HEK293 (cell line): Measurements from ENCODE around the gene AMOTL2.

ENCODE experiments used
- CTCF ChIA-PET: fragments of 350-600 bp; formaldehyde crosslinking; extraction: SDS; loops from one replicate; lab custom pipeline; 2021; ENCODE audit warnings: antibody characterized with exemption; lab: Yijun Ruan, JAX
- POLR2A ChIA-PET: fragments of 300-600 bp; formaldehyde crosslinking; extraction: SDS; loops from one replicate; lab custom pipeline; 2020; ENCODE audit warnings: antibody characterized with exemption, inconsistent platforms; lab: Yijun Ruan, JAX
- H3K27ac ChIP-seq: fragments of 200-500 bp; sonication (Bioruptor generic); 2 replicates; pipeline ENCODE4 v1.5.1; 2014; ENCODE audit warnings: low read depth, low read length, control low read depth, inconsistent platforms; ENCODE audit errors: extremely low read depth
- H3K36me3 ChIP-seq, 2 experiments: fragments of 200-500 bp in 1 of 2; sonication (Bioruptor generic) in 1 of 2; 1 replicate in 1 of 2; 2 replicates in 1 of 2; pipeline ENCODE4 v1.5.1; 2014 to 2017; ENCODE audit warnings: inconsistent platforms in 2 of 2, low read length in 2 of 2; ENCODE audit not compliant: control insufficient read depth in 2 of 2, insufficient read depth in 1 of 2
- H3K4me1 ChIP-seq: fragments of 200-500 bp; sonication (Bioruptor generic); 2 replicates; pipeline ENCODE4 v1.5.1; 2014; ENCODE audit warnings: mild to moderate bottlenecking, low read length, inconsistent platforms; ENCODE audit not compliant: control insufficient read depth, insufficient read depth
- H3K4me3 ChIP-seq: 2 replicates; pipeline ENCODE4 v1.5.1; 2011; ENCODE audit warnings: low read depth, mild to moderate bottlenecking, control low read depth, low read length, moderate library complexity
- H3K9me3 ChIP-seq: fragments of 200-500 bp; sonication (Bioruptor generic); 2 replicates; pipeline ENCODE4 v1.5.1; 2014; ENCODE audit warnings: low read depth, low read length, inconsistent platforms; ENCODE audit not compliant: control insufficient read depth, insufficient read depth
- KLF9 ChIP-seq: fragments of 450-650 bp; formaldehyde crosslinking; IDR thresholded peaks from 2 replicates; pipeline ENCODE4 v1.5.1; 2016; ENCODE audit warnings: missing biosample characterization, missing genetic modification characterization, low read depth
- PRDM2 ChIP-seq: fragments of 450-650 bp; formaldehyde crosslinking; IDR thresholded peaks from 2 replicates; pipeline ENCODE4 v1.5.1; 2016; ENCODE audit warnings: missing biosample characterization, missing genetic modification characterization, borderline replicate concordance
- RBAK ChIP-seq: fragments of 450-650 bp; formaldehyde crosslinking; IDR thresholded peaks from 2 replicates; pipeline ENCODE4 v1.5.1; 2016; ENCODE audit warnings: missing biosample characterization, missing genetic modification characterization
- SCRT1 ChIP-seq: fragments of 450-650 bp; formaldehyde crosslinking; IDR thresholded peaks from 2 replicates; pipeline ENCODE4 v1.5.1; 2016; ENCODE audit warnings: missing biosample characterization, missing genetic modification characterization, borderline replicate concordance
- ZBTB6 ChIP-seq: fragments of 450-650 bp; formaldehyde crosslinking; IDR thresholded peaks from 2 replicates; pipeline ENCODE4 v1.5.1; 2017; ENCODE audit warnings: missing biosample characterization, missing genetic modification characterization
- ZNF132 ChIP-seq: fragments of 450-650 bp; formaldehyde crosslinking; IDR thresholded peaks from 2 replicates; pipeline ENCODE4 v1.5.1; 2017; ENCODE audit warnings: missing biosample characterization, missing genetic modification characterization, borderline replicate concordance
- ZNF140 ChIP-seq: fragments of 450-650 bp; formaldehyde crosslinking; IDR thresholded peaks from 2 replicates; pipeline ENCODE4 v1.5.1; 2016; ENCODE audit warnings: missing biosample characterization, missing genetic modification characterization
- ZNF2 ChIP-seq: fragments of 450-650 bp; formaldehyde crosslinking; IDR thresholded peaks from 2 replicates; pipeline ENCODE4 v1.5.1; 2016; ENCODE audit warnings: missing biosample characterization, missing genetic modification characterization
- ZNF214 ChIP-seq: fragments of 450-650 bp; formaldehyde crosslinking; IDR thresholded peaks from 2 replicates; pipeline ENCODE4 v1.5.1; 2017; ENCODE audit warnings: missing biosample characterization, mild to moderate bottlenecking, missing genetic modification characterization, borderline replicate concordance
- ZNF341 ChIP-seq: fragments of 450-650 bp; formaldehyde crosslinking; IDR thresholded peaks from 2 replicates; pipeline ENCODE4; 2016; ENCODE audit warnings: low read depth, missing biosample characterization, missing genetic modification characterization
- ZNF350 ChIP-seq: fragments of 450-650 bp; formaldehyde crosslinking; IDR thresholded peaks from 2 replicates; pipeline ENCODE4 v1.5.0; 2017; ENCODE audit warnings: missing biosample characterization, mild to moderate bottlenecking, missing genetic modification characterization
- ZNF398 ChIP-seq: fragments of 450-650 bp; formaldehyde crosslinking; IDR thresholded peaks from 2 replicates; pipeline ENCODE4 v1.5.1; 2017; ENCODE audit warnings: missing biosample characterization, missing genetic modification characterization
- ZNF404 ChIP-seq: fragments of 450-650 bp; formaldehyde crosslinking; IDR thresholded peaks from 2 replicates; pipeline ENCODE4 v1.5.1; 2017; ENCODE audit warnings: missing biosample characterization, missing genetic modification characterization
- ZNF423 ChIP-seq: fragments of 450-650 bp; formaldehyde crosslinking; IDR thresholded peaks from 2 replicates; pipeline ENCODE4 v1.5.1; 2016; ENCODE audit warnings: missing biosample characterization, missing genetic modification characterization
- ZNF558 ChIP-seq: fragments of 450-650 bp; formaldehyde crosslinking; IDR thresholded peaks from 2 replicates; pipeline ENCODE4 v1.5.1; 2016; ENCODE audit warnings: missing biosample characterization, missing genetic modification characterization
- ZNF561 ChIP-seq: fragments of 450-650 bp; IDR thresholded peaks from 2 replicates; pipeline ENCODE4 v1.5.1; 2018; ENCODE audit warnings: missing biosample characterization, missing genetic modification characterization, borderline replicate concordance
- ZNF658 ChIP-seq: fragments of 450-650 bp; formaldehyde crosslinking; IDR thresholded peaks from 2 replicates; pipeline ENCODE4; 2016; ENCODE audit warnings: missing biosample characterization, missing genetic modification characterization
- ZNF76 ChIP-seq: fragments of 450-650 bp; formaldehyde crosslinking; IDR thresholded peaks from 2 replicates; pipeline ENCODE4; 2016; ENCODE audit warnings: low read depth, missing biosample characterization, missing genetic modification characterization, borderline replicate concordance
- ZNF768 ChIP-seq: fragments of 450-650 bp; formaldehyde crosslinking; IDR thresholded peaks from 2 replicates; pipeline ENCODE4 v1.5.1; 2018; ENCODE audit warnings: missing biosample characterization, mild to moderate bottlenecking, missing genetic modification characterization
- ZSCAN30 ChIP-seq: fragments of 450-650 bp; IDR thresholded peaks from 2 replicates; pipeline ENCODE4 v1.5.1; 2018; ENCODE audit warnings: missing biosample characterization, mild to moderate bottlenecking, missing genetic modification characterization, moderate library complexity
- TF ChIP-seq, protein P1 (sequence below): fragments of 450-650 bp; formaldehyde crosslinking; IDR thresholded peaks from 2 replicates; pipeline ENCODE4 v1.5.1; 2016; ENCODE audit warnings: missing biosample characterization, missing genetic modification characterization
- TF ChIP-seq, protein P2 (sequence below): fragments of 450-650 bp; formaldehyde crosslinking; IDR thresholded peaks from 2 replicates; pipeline ENCODE4 v1.5.1; 2016; ENCODE audit warnings: missing biosample characterization, missing genetic modification characterization

AMOTL2 gene

GRCh38 chr3:134378384-134378783 is 4.1 kb upstream of the AMOTL2 start (continued):
- TF ChIP-seq ZBTB6 (tag by site-specific recombination) (no peak), ZSCAN30 (tag by site-specific recombination) (0 out of 2 replicates have a peak, but pooled peaks have one; percentile 39), ZNF561 (tag by site-specific recombination) (no peak), KLF9 (no peak), ZNF398 (tag by site-specific recombination) (no peak)
- TF ChIP-seq, protein P1, sequence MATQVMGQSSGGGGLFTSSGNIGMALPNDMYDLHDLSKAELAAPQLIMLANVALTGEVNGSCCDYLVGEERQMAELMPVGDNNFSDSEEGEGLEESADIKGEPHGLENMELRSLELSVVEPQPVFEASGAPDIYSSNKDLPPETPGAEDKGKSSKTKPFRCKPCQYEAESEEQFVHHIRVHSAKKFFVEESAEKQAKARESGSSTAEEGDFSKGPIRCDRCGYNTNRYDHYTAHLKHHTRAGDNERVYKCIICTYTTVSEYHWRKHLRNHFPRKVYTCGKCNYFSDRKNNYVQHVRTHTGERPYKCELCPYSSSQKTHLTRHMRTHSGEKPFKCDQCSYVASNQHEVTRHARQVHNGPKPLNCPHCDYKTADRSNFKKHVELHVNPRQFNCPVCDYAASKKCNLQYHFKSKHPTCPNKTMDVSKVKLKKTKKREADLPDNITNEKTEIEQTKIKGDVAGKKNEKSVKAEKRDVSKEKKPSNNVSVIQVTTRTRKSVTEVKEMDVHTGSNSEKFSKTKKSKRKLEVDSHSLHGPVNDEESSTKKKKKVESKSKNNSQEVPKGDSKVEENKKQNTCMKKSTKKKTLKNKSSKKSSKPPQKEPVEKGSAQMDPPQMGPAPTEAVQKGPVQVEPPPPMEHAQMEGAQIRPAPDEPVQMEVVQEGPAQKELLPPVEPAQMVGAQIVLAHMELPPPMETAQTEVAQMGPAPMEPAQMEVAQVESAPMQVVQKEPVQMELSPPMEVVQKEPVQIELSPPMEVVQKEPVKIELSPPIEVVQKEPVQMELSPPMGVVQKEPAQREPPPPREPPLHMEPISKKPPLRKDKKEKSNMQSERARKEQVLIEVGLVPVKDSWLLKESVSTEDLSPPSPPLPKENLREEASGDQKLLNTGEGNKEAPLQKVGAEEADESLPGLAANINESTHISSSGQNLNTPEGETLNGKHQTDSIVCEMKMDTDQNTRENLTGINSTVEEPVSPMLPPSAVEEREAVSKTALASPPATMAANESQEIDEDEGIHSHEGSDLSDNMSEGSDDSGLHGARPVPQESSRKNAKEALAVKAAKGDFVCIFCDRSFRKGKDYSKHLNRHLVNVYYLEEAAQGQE = no peak
- TF ChIP-seq, all 188 proteins: peak for 4

DNA sequence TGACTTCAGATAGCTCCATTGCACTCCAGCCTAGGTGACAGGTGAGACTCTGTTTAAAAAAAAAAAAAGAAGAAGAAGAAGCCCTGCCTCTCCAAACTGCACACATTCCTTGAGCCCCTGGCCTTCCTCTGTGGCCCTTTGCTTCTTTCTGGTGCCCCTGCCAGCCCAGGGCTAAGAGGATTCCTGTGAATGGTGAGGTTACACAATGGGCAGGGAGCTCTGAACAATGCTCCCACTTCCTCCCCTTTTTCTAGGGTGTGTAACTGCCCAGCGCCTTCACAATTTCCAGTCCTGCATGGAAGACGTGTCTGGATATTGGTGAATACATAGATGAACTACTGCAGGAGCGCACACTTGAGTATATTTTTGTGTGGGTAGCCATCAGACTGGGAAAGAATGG is 3.6 kb upstream of the AMOTL2 start:
- Histone ChIP-seq H3K4me1 (peaks cover 2% of the 10 kb centered on the region; the same call in 1 of the 2 replicates), H3K27ac (no peak overlapping the region), H3K4me3 (no peak overlapping the region), H3K9me3 (no peaks in the 10 kb centered on the region), H3K36me3 (no peaks in the 10 kb centered on the region)
- ChIA-PET POLR2A (interaction anchor here (1.0 to 1.1 kb wide), 2 partner anchors 11 to 69 kb away, joined by 3 to 4 read pairs; no protein-coding TSS in a partner anchor), CTCF (interaction anchor here (0.6 to 1.7 kb wide), 19 partner anchors 9 to 166 kb away, joined by 3 to 29 read pairs (median 4); no protein-coding TSS in a partner anchor)
- TF ChIP-seq ZNF768 (tag by site-specific recombination) (no peak), ZNF350 (no peak), SCRT1 (tag by site-specific recombination) (no peak), ZNF2 (no peak), ZNF214 (tag by site-specific recombination) (no peak), ZNF558 (tag by site-specific recombination) (no peak), ZNF132 (tag by site-specific recombination) (no peak), ZNF423 (no peak), ZNF404 (tag by site-specific recombination) (no peak), PRDM2 (tag by site-specific recombination) (no peak), ZNF341 (tag by site-specific recombination) (no peak), ZNF76 (tag by site-specific recombination) (no peak), ZNF658 (tag by site-specific recombination) (no peak), RBAK (tag by site-specific recombination) (no peak), ZNF140 (tag by site-specific recombination) (no peak)
- TF ChIP-seq, protein P2, sequence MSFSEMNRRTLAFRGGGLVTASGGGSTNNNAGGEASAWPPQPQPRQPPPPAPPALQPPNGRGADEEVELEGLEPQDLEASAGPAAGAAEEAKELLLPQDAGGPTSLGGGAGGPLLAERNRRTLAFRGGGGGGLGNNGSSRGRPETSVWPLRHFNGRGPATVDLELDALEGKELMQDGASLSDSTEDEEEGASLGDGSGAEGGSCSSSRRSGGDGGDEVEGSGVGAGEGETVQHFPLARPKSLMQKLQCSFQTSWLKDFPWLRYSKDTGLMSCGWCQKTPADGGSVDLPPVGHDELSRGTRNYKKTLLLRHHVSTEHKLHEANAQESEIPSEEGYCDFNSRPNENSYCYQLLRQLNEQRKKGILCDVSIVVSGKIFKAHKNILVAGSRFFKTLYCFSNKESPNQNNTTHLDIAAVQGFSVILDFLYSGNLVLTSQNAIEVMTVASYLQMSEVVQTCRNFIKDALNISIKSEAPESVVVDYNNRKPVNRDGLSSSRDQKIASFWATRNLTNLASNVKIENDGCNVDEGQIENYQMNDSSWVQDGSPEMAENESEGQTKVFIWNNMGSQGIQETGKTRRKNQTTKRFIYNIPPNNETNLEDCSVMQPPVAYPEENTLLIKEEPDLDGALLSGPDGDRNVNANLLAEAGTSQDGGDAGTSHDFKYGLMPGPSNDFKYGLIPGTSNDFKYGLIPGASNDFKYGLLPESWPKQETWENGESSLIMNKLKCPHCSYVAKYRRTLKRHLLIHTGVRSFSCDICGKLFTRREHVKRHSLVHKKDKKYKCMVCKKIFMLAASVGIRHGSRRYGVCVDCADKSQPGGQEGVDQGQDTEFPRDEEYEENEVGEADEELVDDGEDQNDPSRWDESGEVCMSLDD (tag by site-specific recombination) = no peak
